GM19239 (cell line): ENCODE data around the gene STX11.
A peak's percentile ranks its signal among the peaks of the same experiment; 100 is the strongest.
"Not testable (repeated sequence)": the region's sequence is repeated elsewhere in the genome, so short reads cannot be mapped to it uniquely, and the experiment has no call there.

ENCODE experiments used
- DNase-seq: peaks from one replicate; pipeline ENCODE4 v3.0.0; 2011; ENCODE audit warnings: low spot score; ENCODE audit not compliant: insufficient read length
- FAIRE-seq: peaks from 2 replicates; lab custom pipeline; 2011; peaks lifted over from hg19 to GRCh38; lab: Jason Lieb, UNC

STX11 gene

GRCh38 chr6:144149894-144150709, at the start of gene STX11:
Gene STX11 (plus strand): TSS chr6:144150517. CDS start chr6:144186628, 36,111 bp downstream.
- DNase-seq (no peak), FAIRE-seq (peak; percentile 55)

- DNase-seq: no peak
- FAIRE-seq: no peak
Measured at GRCh38 chr6:144103026-144103563, 47.2 kb upstream of the STX11 start.

GRCh38 chr6:144104488-144104887, 45.8 kb upstream of the STX11 start:
- FAIRE-seq: no peak
- no peak for DNase-seq

GRCh38 chr6:144104898-144105487, 45.3 kb upstream of the STX11 start:
- FAIRE-seq (peak; percentile 99), DNase-seq (peak; percentile 31)

- DNase-seq (no peak), FAIRE-seq (no peak)
Measured at GRCh38 chr6:144106206-144106605, 44.1 kb upstream of the STX11 start.

GRCh38 chr6:144110210-144110609, 40.1 kb upstream of the STX11 start:
- DNase-seq (no peak), FAIRE-seq (no peak)

GRCh38 chr6:144113366-144113765, 37.0 kb upstream of the STX11 start:
- no peak for DNase-seq

GRCh38 chr6:144115219-144115618, 35.1 kb upstream of the STX11 start:
- DNase-seq: no peak
- FAIRE-seq: no peak

More at GRCh38 chr6:144113366-144113765, 37.0 kb upstream of the STX11 start:
- no peak for FAIRE-seq

GRCh38 chr6:144119376-144119775, 30.9 kb upstream of the STX11 start:
- FAIRE-seq: no peak
- DNase-seq: no peak

GRCh38 chr6:144122861-144123260, 27.5 kb upstream of the STX11 start:
- FAIRE-seq (no peak), DNase-seq (no peak)

- no peak for DNase-seq
- peak; percentile 69 for FAIRE-seq
Measured at GRCh38 chr6:144123421-144123820, 26.9 kb upstream of the STX11 start.

- DNase-seq: no peak
- FAIRE-seq: no peak
Measured at GRCh38 chr6:144123836-144124235, 26.5 kb upstream of the STX11 start.

- no peak for DNase-seq
- FAIRE-seq: no peak
Measured at GRCh38 chr6:144127097-144127496, 23.2 kb upstream of the STX11 start.

GRCh38 chr6:144129469-144129868, 20.8 kb upstream of the STX11 start:
- FAIRE-seq: no peak
- DNase-seq: no peak

- FAIRE-seq (no peak), DNase-seq (no peak)
Measured at GRCh38 chr6:144131248-144131709, 19.0 kb upstream of the STX11 start.

GRCh38 chr6:144132167-144132690, 18.1 kb upstream of the STX11 start:
- not testable (repeated sequence) for FAIRE-seq, DNase-seq

GRCh38 chr6:144133225-144133821, 17.0 kb upstream of the STX11 start:
- no peak for DNase-seq
- FAIRE-seq: no peak

GRCh38 chr6:144134176-144134575, 16.1 kb upstream of the STX11 start:
- FAIRE-seq (no peak), DNase-seq (no peak)

GRCh38 chr6:144134737-144135136, 15.6 kb upstream of the STX11 start:
- FAIRE-seq (no peak), DNase-seq (no peak)

GRCh38 chr6:144138542-144138941, 11.8 kb upstream of the STX11 start:
- no peak for FAIRE-seq
- no peak for DNase-seq

- DNase-seq (no peak), FAIRE-seq (peak; percentile 70)
Measured at GRCh38 chr6:144139817-144140216, 10.5 kb upstream of the STX11 start.
